ENCODE measurements around the gene NEIL1. TPM values are rescaled to one million over a fixed set of nuclear protein-coding genes. Genes with fewer than 3 reads are reported as not detected.
"Not testable (repeated sequence)": the region's sequence is repeated elsewhere in the genome, so short reads cannot be mapped to it uniquely, and the experiment has no call there.

NEIL1 gene
- total and polyA plus RNA-seq, 2 of the 8 experiments (the other 6 are each of a cell fraction or from before 2014, with no cell fraction given): 10.4 to 10.9 TPM

- POLR2A ChIA-PET (ENCODE audit: partially characterized antibody): interaction anchor here (0.6 to 8.2 kb wide), 6 partner anchors 8 to 204 kb away, joined by 3 to 69 read pairs (median 10); partner anchors contain the start of genes COMMD4 and MAN2C1
- not testable (repeated sequence) for H2BK120ac ChIP-seq (replicated peaks; ENCODE audit: low read depth, low read length); H3K9ac ChIP-seq (replicated peaks in 1 of 4; ENCODE audit: extremely low read depth in 1 of 4, low read depth in 3 of 4, low read length in 3 of 4); H3K4ac ChIP-seq (replicated peaks; ENCODE audit: insufficient read length, low read depth, low read length); H3K27ac ChIP-seq (ENCODE audit: low read depth, low read length); H2BK20ac ChIP-seq (ENCODE audit: low read length); H3K4me1 ChIP-seq (replicated peaks in 1 of 4; ENCODE audit: control insufficient read depth in 3 of 4, insufficient read depth in 4 of 4, low read length in 3 of 4); H3K79me2 ChIP-seq (ENCODE audit: control insufficient read depth in 1 of 2, insufficient read depth in 2 of 2, low read length in 2 of 2); H2BK12ac ChIP-seq (ENCODE audit: low read depth, low read length); H3K14ac ChIP-seq (ENCODE audit: insufficient read length); H3K79me1 ChIP-seq (ENCODE audit: low read depth, low read length); H2AK5ac ChIP-seq (ENCODE audit: low read depth, low read length); H3K56ac ChIP-seq (replicated peaks; ENCODE audit: insufficient read length, low read depth, low read length); H4K20me1 ChIP-seq (replicated peaks in 1 of 2; ENCODE audit: control insufficient read depth in 1 of 2, insufficient read depth in 2 of 2, low read length in 2 of 2); FAIRE-seq; H4K5ac ChIP-seq (ENCODE audit: insufficient read length, low read depth, low read length); H4K8ac ChIP-seq (ENCODE audit: extremely low read depth, insufficient read depth, low read length); H3K9me3 ChIP-seq (ENCODE audit: insufficient read depth in 2 of 2, low read depth in 1 of 2, low read length in 1 of 2); H3K23ac ChIP-seq (ENCODE audit: insufficient read length); H2BK5ac ChIP-seq (ENCODE audit: low read depth, low read length); H3K18ac ChIP-seq (ENCODE audit: extremely low read depth, low read length); DNase-seq (ENCODE audit: low read depth in 1 of 2, low spot score in 2 of 2); H2AFZ ChIP-seq (ENCODE audit: low read length); H4K91ac ChIP-seq (replicated peaks; ENCODE audit: insufficient read length, low read length); H2BK15ac ChIP-seq (ENCODE audit: low read length); H3K36me3 ChIP-seq (ENCODE audit: control insufficient read depth in 2 of 4, insufficient read depth in 4 of 4, low read length in 3 of 4)
- Histone ChIP-seq H3K4me2 (ENCODE audit: insufficient read depth in 1 of 2, low read depth in 2 of 2, low read length in 2 of 2) (peak overlapping the region; percentile 84 to 85; a peak in 2 of 4 replicates), H3K23me2 (ENCODE audit: low read depth, low read length) (peaks cover 17% of the 10 kb centered on the region), H3K27me3 (replicated peaks in 1 of 4; ENCODE audit: control insufficient read depth in 3 of 4, extremely low read depth in 1 of 4, insufficient read depth in 3 of 4, low read length in 3 of 4) (peaks cover 0 to 31% (median 16%) of the 10 kb centered on the region in 4 experiments; a peak in 5 of 7 replicates), H3K4me3 (ENCODE audit: extremely low read depth in 1 of 4, insufficient read depth in 2 of 4, low read depth in 3 of 4, low read length in 4 of 4) (peak overlapping the region in 3 of 4 experiments; percentile 70 to 87 (median 82); a peak in 3 of 8 replicates)
- CTCF ChIA-PET (ENCODE audit: partially characterized antibody): interaction anchor here (1.1 kb wide), 1 partner anchor 19 kb away, joined by 6 read pairs; the partner anchor contains the start of gene MAN2C1
- WGBS, 2 experiments (ENCODE audit: extremely low coverage in 1 of 2, insufficient coverage in 1 of 2, insufficient read length in 1 of 2, insufficient replicate concordance in 2 of 2, low coverage in 1 of 2, low lambda C conversion rate in 2 of 2, missing lambda C conversion rate in 1 of 2): 93% methylated on average over 8 of the region's 8 CpGs; no CpG with 5 or more reads in 1 of the 2 experiments
Measured at GRCh38 chr15:75349351-75349669, 2.5 kb downstream of the NEIL1 start.
